Esophagus squamous epithelium (tissue), 5 donors: ENCODE data around the gene ZCCHC7. TPM values are rescaled to one million over a fixed set of nuclear protein-coding genes. Genes with fewer than 3 reads are reported as not detected.

ENCODE experiments used
- DNase-seq: peaks from one replicate; lab custom pipeline; 2025; lab: John Stamatoyannopoulos, UW
- H3K27ac ChIP-seq, 4 donors: fragments of 200-600 bp; sonication (generic); one replicate each; pipeline ENCODE4 v1.5.1; 2016 to 2019; ENCODE audit warnings: mild to moderate bottlenecking in 1 of 4
- H3K27me3 ChIP-seq, 4 donors: fragments of 200-600 bp; sonication (generic); 1 replicate in 3 of 4; 2 replicates in 1 of 4; pipeline versions ENCODE4 v1.5.1 to v1.6.0; 2017 to 2021; ENCODE audit warnings: antibody characterized with exemption in 1 of 4
- H3K36me3 ChIP-seq, 3 donors: fragments of 200-600 bp; sonication (generic); one replicate each; pipeline ENCODE4 v1.5.1; 2016 to 2019
- H3K4me1 ChIP-seq, 3 donors: fragments of 200-600 bp; sonication (generic); one replicate each; pipeline ENCODE4 v1.5.1; 2017 to 2019
- H3K4me3 ChIP-seq, 4 donors: fragments of 200-600 bp; sonication (generic); 1 replicate in 3 of 4; 2 replicates in 1 of 4; pipeline ENCODE4 v1.5.1; 2016 to 2019; ENCODE audit warnings: mild to moderate bottlenecking in 2 of 4, moderate library complexity in 1 of 4
- H3K9me3 ChIP-seq, 3 donors: fragments of 200-600 bp; sonication (generic); one replicate each; pipeline ENCODE4 v1.5.1; 2016 to 2019
- POLR2A ChIP-seq, 4 donors: fragments of 450-650 bp; IDR thresholded peaks; one replicate each; pipeline ENCODE4 v1.6.1; 2017; ENCODE audit warnings: antibody characterized with exemption in 4 of 4, mild to moderate bottlenecking in 4 of 4, moderate library complexity in 3 of 4
- WGBS, 2 donors: methylation state at CpG; one replicate each; pipeline ENCODE4 v1.1.5; 2018; 5-methylcytosine and 5-hydroxymethylcytosine counted together
- intact Hi-C: fragments of 100-400 bp; cut with DNase I; formaldehyde crosslinking; loops from one replicate; pipeline ENCODE4 v1.15.0; 2022
- total RNA-seq, 4 donors: library from RNA; depleted of rRNA; stranded (reverse); fragments of >200 nt; gene quantifications; one replicate each; pipeline ENCODE4 v1.1.0, GENCODE V29; 2016
- TF ChIP-seq, protein P1 (sequence below), 6 experiments: fragments of 450-650 bp in 4 of 6; fragments of 200-600 bp in 2 of 6; sonication (generic) in 2 of 6; IDR thresholded peaks; one replicate each; pipeline ENCODE4 v1.5.1; 2016 to 2019; ENCODE audit warnings: antibody characterized with exemption in 6 of 6, mild to moderate bottlenecking in 4 of 6, moderate library complexity in 4 of 6
- donor health status: DM: yes; HTN: yes; CAD: no.

ZCCHC7 gene
- total RNA-seq, 4 donors from 2014 or later, result 6.1 to 21.6 (median 13.0) TPM

DNA sequence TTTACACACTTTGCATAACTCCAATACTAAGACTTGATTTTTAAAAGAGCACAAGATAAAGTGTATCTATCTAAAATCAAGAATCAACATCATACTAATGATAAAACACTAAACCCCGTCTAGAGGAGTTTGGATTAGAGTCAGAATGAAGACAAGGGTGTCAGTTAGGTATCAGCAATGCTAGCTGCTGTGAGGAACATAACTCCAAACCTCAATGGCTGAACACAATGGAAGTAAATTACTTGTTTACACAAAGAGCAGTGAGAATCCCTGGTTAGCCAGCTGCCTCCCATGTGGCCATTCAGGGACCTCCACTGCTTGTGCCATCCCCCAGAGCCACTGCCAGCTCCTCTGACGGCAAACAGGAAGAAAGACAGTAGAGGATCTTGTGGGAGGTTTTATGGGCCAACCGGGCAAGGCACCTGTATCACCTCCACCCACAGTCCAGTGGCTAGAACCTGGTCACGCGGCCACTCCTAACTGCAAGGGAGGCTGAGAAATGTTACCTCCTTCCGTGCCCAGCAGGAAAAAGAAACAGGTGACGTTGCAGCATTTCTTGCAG is 278.2 kb downstream of the ZCCHC7 start:
- H3K27ac ChIP-seq, result no peak overlapping the region
- intact Hi-C loops, result no loop called here
- H3K4me1 ChIP-seq, result no peaks in the 10 kb centered on the region
- no peaks in the 10 kb centered on the region for H3K9me3 ChIP-seq
- H3K27me3 ChIP-seq, result no peaks in the 10 kb centered on the region
- TF ChIP-seq, protein P1, sequence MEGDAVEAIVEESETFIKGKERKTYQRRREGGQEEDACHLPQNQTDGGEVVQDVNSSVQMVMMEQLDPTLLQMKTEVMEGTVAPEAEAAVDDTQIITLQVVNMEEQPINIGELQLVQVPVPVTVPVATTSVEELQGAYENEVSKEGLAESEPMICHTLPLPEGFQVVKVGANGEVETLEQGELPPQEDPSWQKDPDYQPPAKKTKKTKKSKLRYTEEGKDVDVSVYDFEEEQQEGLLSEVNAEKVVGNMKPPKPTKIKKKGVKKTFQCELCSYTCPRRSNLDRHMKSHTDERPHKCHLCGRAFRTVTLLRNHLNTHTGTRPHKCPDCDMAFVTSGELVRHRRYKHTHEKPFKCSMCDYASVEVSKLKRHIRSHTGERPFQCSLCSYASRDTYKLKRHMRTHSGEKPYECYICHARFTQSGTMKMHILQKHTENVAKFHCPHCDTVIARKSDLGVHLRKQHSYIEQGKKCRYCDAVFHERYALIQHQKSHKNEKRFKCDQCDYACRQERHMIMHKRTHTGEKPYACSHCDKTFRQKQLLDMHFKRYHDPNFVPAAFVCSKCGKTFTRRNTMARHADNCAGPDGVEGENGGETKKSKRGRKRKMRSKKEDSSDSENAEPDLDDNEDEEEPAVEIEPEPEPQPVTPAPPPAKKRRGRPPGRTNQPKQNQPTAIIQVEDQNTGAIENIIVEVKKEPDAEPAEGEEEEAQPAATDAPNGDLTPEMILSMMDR (IDR thresholded peaks at IDR 0.05), result no peak
- no peak for TF ChIP-seq POLR2A (IDR thresholded peaks at IDR 0.05)
- no peaks in the 10 kb centered on the region for H3K36me3 ChIP-seq
- no peak overlapping the region for H3K4me3 ChIP-seq
- DNase-seq, result no peak
- 77 to 80% methylated on average over 6 to 7 of the region's 7 CpGs for WGBS, 2 donors

DNA sequence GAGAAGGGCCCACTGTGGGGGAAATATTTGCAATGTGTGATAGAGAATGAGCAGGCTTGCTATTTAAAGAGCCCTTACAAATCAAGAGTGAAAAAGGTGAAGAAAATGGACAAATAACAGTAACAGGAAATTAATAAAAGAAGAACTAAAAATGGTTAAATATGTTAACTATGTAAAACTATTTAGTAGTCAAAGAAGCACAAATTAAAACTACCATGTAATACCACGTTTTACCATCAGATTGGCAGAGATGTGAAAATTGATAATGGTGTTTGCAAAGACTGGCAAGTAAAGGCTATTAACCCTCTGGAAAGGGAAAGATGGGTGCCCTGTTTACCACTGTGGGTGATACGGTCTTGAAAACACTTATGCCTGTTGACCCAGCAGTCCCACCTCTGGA is 279.0 kb downstream of the ZCCHC7 start:
- intact Hi-C loops, result no loop called here
- peaks cover 0 to 4% (median 0%) of the 10 kb centered on the region in 3 donors for H3K4me1 ChIP-seq
- DNase-seq, result no peak
- no peaks in the 10 kb centered on the region for H3K27me3 ChIP-seq
- H3K36me3 ChIP-seq, result no peaks in the 10 kb centered on the region
- H3K4me3 ChIP-seq, result no peak overlapping the region
- H3K27ac ChIP-seq, result no peak overlapping the region
- TF ChIP-seq, protein P1 (IDR thresholded peaks at IDR 0.05), result no peak
- no peak for TF ChIP-seq POLR2A (IDR thresholded peaks at IDR 0.05)
- WGBS, 2 donors, result 63 to 72% methylated on average over 2 of the region's 2 CpGs
- no peaks in the 10 kb centered on the region for H3K9me3 ChIP-seq

DNA sequence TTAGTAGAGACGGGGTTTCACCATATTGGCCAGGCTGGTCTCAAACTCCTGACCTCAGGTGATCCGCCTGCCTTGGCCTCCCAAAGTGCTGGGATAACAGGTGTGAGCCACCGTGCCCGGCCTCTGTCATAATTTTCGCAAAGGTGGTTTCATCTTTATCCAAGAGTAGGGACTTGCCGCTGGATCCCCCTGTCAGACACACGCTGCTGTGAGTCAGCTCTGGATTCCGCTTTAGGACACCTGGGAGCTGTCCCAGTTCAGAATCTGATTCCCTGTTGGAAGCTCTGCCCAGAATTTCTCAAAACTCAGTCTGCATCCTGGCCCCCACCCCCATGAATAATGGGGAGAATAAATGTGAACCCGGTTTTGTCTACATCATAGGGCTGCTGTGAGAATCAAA is 284.2 kb downstream of the ZCCHC7 start:
- WGBS, 2 donors, result 65 to 68% methylated on average over 4 to 9 of the region's 9 CpGs
- peaks cover 0 to 22% (median 0%) of the 10 kb centered on the region in 3 donors for H3K4me1 ChIP-seq
- no peak overlapping the region for H3K27ac ChIP-seq
- no peaks in the 10 kb centered on the region for H3K36me3 ChIP-seq
- H3K9me3 ChIP-seq, result no peaks in the 10 kb centered on the region
- DNase-seq, result no peak
- H3K27me3 ChIP-seq, result no peaks in the 10 kb centered on the region
- H3K4me3 ChIP-seq, result no peak overlapping the region
- TF ChIP-seq, protein P1 (IDR thresholded peaks at IDR 0.05), result no peak
- no peak for TF ChIP-seq POLR2A (IDR thresholded peaks at IDR 0.05)
- intact Hi-C loops, result no loop called here

DNA sequence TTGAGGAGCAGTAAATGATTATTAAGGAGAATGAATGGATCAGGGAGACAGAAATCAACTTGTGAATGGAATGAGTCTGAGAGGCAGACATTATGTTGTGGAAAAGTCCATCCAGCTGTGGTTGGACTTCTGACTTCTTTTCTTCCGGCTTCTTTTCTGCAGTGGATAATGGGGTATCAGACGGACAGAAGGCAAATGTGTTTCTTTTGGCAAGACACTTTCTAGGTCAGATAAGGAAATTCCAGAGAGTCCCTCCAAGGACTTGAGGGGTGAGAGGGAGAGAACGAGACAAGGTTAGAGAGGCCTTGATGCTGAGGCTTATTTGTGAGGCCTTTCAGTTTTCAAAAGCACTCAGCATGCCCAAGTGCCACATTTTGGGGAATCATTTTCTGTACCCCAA is 285.0 kb downstream of the ZCCHC7 start:
- peaks cover 0 to 22% (median 0%) of the 10 kb centered on the region in 3 donors for H3K4me1 ChIP-seq
- TF ChIP-seq POLR2A (IDR thresholded peaks at IDR 0.05), result no peak
- TF ChIP-seq, protein P1 (IDR thresholded peaks at IDR 0.05), result no peak
- no peaks in the 10 kb centered on the region for H3K36me3 ChIP-seq
- DNase-seq, result no peak
- no peak overlapping the region for H3K4me3 ChIP-seq
- H3K27ac ChIP-seq, result no peak overlapping the region
- intact Hi-C loops, result no loop called here
- H3K9me3 ChIP-seq, result no peaks in the 10 kb centered on the region
- no peaks in the 10 kb centered on the region for H3K27me3 ChIP-seq
- 72 to 86% methylated on average over 3 of the region's 3 CpGs for WGBS, 2 donors

DNA sequence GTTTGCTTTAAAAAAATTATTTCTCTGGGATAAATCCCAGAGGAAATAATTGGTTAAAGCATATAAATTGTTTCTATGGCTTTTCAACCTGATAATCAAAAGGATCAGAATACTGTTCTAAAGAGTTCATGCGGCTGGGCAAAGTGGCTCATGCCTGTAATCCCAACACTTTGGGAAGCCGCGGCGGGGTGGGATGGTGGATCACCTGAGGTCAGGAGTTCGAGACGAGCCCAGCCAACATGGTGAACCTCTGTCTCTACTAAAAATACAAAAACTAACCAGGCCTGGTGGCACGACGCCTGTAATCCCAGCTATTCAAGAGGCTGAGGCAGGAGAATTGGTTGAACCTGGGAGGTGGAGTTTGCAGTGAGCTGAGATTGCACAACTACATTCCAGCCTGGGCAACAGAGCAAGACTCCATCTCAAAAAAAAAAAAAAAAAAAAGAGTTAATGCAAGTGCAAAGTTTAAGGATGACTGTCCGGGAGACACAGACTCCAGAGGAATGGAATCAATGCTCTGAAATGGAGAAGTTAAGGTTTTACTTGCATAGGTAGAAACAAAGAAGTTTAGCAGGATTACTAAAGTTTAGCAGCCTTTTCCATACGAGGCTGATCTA is 285.5 kb downstream of the ZCCHC7 start:
- no peaks in the 10 kb centered on the region for H3K27me3 ChIP-seq
- no peak overlapping the region for H3K4me3 ChIP-seq
- intact Hi-C loops, result no loop called here
- H3K36me3 ChIP-seq, result no peaks in the 10 kb centered on the region
- H3K4me1 ChIP-seq, result peaks cover 0 to 22% (median 0%) of the 10 kb centered on the region in 3 donors
- TF ChIP-seq, protein P1 (IDR thresholded peaks at IDR 0.05), result no peak
- no peak for TF ChIP-seq POLR2A (IDR thresholded peaks at IDR 0.05)
- no peak overlapping the region for H3K27ac ChIP-seq
- WGBS, 2 donors, result 83 to 88% methylated on average over 8 to 10 of the region's 10 CpGs
- H3K9me3 ChIP-seq, result no peaks in the 10 kb centered on the region
- DNase-seq, result no peak
